Measurements from ENCODE around the gene CTNNA3. TPM values are rescaled to one million over a fixed set of nuclear protein-coding genes. Genes with fewer than 3 reads are reported as not detected.

Gene CTNNA3
- total and polyA plus RNA-seq, 2 of the 4 experiments (the other 2 are of a cell fraction), result 0.19 to 0.90 TPM

DNA sequence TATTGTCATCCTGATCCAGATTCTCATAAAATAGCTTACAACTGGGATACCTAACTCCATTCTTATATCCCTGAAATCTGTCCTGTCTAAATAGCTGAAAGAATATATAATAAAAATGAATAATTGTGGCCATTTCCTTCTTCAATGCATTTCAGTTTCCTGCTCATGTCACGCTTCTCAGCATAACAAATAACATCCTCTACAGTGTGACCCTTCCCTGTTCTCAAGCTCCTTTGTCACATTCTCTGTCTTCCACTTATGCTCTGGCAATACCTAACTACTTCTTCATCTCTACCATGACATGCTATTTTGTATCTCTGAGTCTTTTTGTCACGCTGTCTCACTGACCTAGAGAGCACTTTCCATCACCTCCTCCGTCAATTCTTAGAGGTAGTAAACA is 1654.2 kb downstream of the CTNNA3 start:
- Histone ChIP-seq H2BK20ac (ENCODE audit: low read depth, low read length) (no peak overlapping the region), H4K5ac (ENCODE audit: low read depth, low read length) (no peak overlapping the region), H3K4me3 (ENCODE audit: insufficient read depth, low read depth, low read length) (no peak overlapping the region), H3K9me1 (ENCODE audit: insufficient read depth, low read length) (no peaks in the 10 kb centered on the region), H3K23ac (ENCODE audit: low read depth, low read length) (no peak overlapping the region), H3K9me3 (ENCODE audit: control insufficient read depth, insufficient read depth, low read length) (peaks cover 4% of the 10 kb centered on the region; the same call in 1 of the 2 replicates), H4K8ac (ENCODE audit: low read depth in 2 of 2, low read length in 2 of 2) (no peak overlapping the region), H3K18ac (ENCODE audit: low read depth, low read length) (no peak overlapping the region), H3K79me1 (ENCODE audit: low read depth in 1 of 2, low read length in 2 of 2) (no peaks in the 10 kb centered on the region), H3K4me1 (ENCODE audit: control insufficient read depth, insufficient read depth, low read length) (no peaks in the 10 kb centered on the region), H2BK15ac (ENCODE audit: low read depth, low read length) (no peak overlapping the region), H4K20me1 (ENCODE audit: insufficient read depth, low read length) (no peaks in the 10 kb centered on the region), H2AK5ac (ENCODE audit: low read depth, low read length) (no peak overlapping the region), H3K14ac (replicated peaks; ENCODE audit: low read depth, low read length) (no peak overlapping the region), H3K36me3 (ENCODE audit: control insufficient read depth, insufficient read depth, low read length) (no peaks in the 10 kb centered on the region), H3K4me2 (ENCODE audit: low read depth, low read length) (no peak overlapping the region), H3K9ac (ENCODE audit: low read depth, low read length) (no peak overlapping the region), H3K4ac (ENCODE audit: low read depth, low read length) (no peak overlapping the region), H3K27me3 (ENCODE audit: control insufficient read depth, insufficient read depth, low read length) (no peaks in the 10 kb centered on the region), H3K27ac (ENCODE audit: insufficient read depth, low read length) (no peak overlapping the region), H2BK5ac (ENCODE audit: low read depth, low read length, poor library complexity, severe bottlenecking) (no peak overlapping the region), H2AK9ac (replicated peaks; ENCODE audit: low read depth, low read length, poor library complexity) (no peak overlapping the region), H4K91ac (ENCODE audit: insufficient read depth, low read depth, low read length) (no peak overlapping the region), H2BK120ac (ENCODE audit: low read depth, low read length) (no peak overlapping the region), H2AFZ (replicated peaks; ENCODE audit: low read length, poor library complexity) (no peak overlapping the region), H3K56ac (ENCODE audit: extremely low read depth, insufficient read depth, low read length) (no peak overlapping the region)
- no peak for DNase-seq
- in situ Hi-C loops (cut with MboI; ENCODE audit: low sequenced_read_pairs), result no loop called here
- BruUV-seq (replicated peaks), result no TSS peak
- no peak for ATAC-seq (ENCODE audit: low read depth)
- intact Hi-C loops (cut with micrococcal nuclease), result no loop called here
- dilution Hi-C loops (cut with HindIII; ENCODE audit: low sequenced_read_pairs, unreplicated experiment), result no loop called here
- POLR2A ChIA-PET (ENCODE audit: unreplicated experiment), result no interaction called here
- WGBS, 2 experiments (ENCODE audit: extremely low coverage in 2 of 2, insufficient read length in 1 of 2), result 0% methylated on average over 1 of the region's 3 CpGs; no CpG with 5 or more reads in 1 of the 2 experiments
- TF ChIP-seq, protein P1, sequence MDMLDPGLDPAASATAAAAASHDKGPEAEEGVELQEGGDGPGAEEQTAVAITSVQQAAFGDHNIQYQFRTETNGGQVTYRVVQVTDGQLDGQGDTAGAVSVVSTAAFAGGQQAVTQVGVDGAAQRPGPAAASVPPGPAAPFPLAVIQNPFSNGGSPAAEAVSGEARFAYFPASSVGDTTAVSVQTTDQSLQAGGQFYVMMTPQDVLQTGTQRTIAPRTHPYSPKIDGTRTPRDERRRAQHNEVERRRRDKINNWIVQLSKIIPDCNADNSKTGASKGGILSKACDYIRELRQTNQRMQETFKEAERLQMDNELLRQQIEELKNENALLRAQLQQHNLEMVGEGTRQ (IDR thresholded peaks at IDR 0.05; ENCODE audit: low read depth, low read length), result no peak
- TF ChIP-seq CEBPB (IDR thresholded peaks at IDR 0.05; ENCODE audit: low read depth, low read length), result no peak
- TF ChIP-seq, protein P2, sequence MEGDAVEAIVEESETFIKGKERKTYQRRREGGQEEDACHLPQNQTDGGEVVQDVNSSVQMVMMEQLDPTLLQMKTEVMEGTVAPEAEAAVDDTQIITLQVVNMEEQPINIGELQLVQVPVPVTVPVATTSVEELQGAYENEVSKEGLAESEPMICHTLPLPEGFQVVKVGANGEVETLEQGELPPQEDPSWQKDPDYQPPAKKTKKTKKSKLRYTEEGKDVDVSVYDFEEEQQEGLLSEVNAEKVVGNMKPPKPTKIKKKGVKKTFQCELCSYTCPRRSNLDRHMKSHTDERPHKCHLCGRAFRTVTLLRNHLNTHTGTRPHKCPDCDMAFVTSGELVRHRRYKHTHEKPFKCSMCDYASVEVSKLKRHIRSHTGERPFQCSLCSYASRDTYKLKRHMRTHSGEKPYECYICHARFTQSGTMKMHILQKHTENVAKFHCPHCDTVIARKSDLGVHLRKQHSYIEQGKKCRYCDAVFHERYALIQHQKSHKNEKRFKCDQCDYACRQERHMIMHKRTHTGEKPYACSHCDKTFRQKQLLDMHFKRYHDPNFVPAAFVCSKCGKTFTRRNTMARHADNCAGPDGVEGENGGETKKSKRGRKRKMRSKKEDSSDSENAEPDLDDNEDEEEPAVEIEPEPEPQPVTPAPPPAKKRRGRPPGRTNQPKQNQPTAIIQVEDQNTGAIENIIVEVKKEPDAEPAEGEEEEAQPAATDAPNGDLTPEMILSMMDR (conservative IDR thresholded peaks at IDR 0.05; ENCODE audit: low read depth, low read length), result no peak
- TF ChIP-seq SMC3 (IDR thresholded peaks at IDR 0.05; ENCODE audit: low read depth, low read length), result no peak
- CTCF ChIA-PET, result no interaction called here
